H1 (cell line): ENCODE measurements around the gene MX1. TPM values are rescaled to one million over a fixed set of nuclear protein-coding genes. Genes with fewer than 3 reads are reported as not detected.

Experiments
- CTCF ChIA-PET: fragments of 300-600 bp; sonication (Branson Sonifier 250); formaldehyde crosslinking; loops from one replicate; lab custom pipeline; 2021; ENCODE audit not compliant: partially characterized antibody; lab: Charles Lee
- POLR2A ChIA-PET: fragments of 300-600 bp; sonication (Branson Sonifier 250); formaldehyde crosslinking; loops from one replicate; lab custom pipeline; 2021; ENCODE audit warnings: inconsistent platforms; ENCODE audit not compliant: partially characterized antibody; lab: Charles Lee
- DNase-seq, 2 experiments: peaks; one replicate each; pipeline versions ENCODE4 v3.0.0 to v3.0.0-alpha.2; 2010 to 2022; ENCODE audit warnings: low spot score in 2 of 2, low read depth in 1 of 2, mixed read lengths in 1 of 2
- FAIRE-seq: peaks from 2 replicates; lab custom pipeline; 2011; peaks lifted over from hg19 to GRCh38; lab: Jason Lieb, UNC
- H2AFZ ChIP-seq: 2 replicates; pipeline ENCODE4 v1.8.1; 2012; ENCODE audit warnings: low read length, inconsistent platforms
- H2AK5ac ChIP-seq: 2 replicates; pipeline ENCODE4 v1.6.1; 2013; ENCODE audit warnings: low read depth, low read length
- H2BK120ac ChIP-seq: replicated peaks from 2 replicates; pipeline ENCODE3; 2013; ENCODE audit warnings: low read depth, low read length, inconsistent platforms
- H2BK12ac ChIP-seq: 2 replicates; pipeline ENCODE4 v1.6.1; 2013; ENCODE audit warnings: low read depth, low read length
- H2BK15ac ChIP-seq: 2 replicates; pipeline ENCODE4 v1.6.1; 2013; ENCODE audit warnings: low read length
- H2BK20ac ChIP-seq: 2 replicates; pipeline ENCODE4 v1.6.1; 2013; ENCODE audit warnings: low read length
- H2BK5ac ChIP-seq: 2 replicates; pipeline ENCODE4 v1.6.1; 2013; ENCODE audit warnings: low read depth, low read length
- H3K14ac ChIP-seq: 2 replicates; pipeline ENCODE4 v1.6.1; 2013; ENCODE audit warnings: inconsistent platforms; ENCODE audit not compliant: insufficient read length
- H3K18ac ChIP-seq: 2 replicates; pipeline ENCODE4 v1.6.1; 2013; ENCODE audit warnings: low read length; ENCODE audit errors: extremely low read depth
- H3K23ac ChIP-seq: 2 replicates; pipeline ENCODE4 v1.6.1; 2013; ENCODE audit warnings: inconsistent platforms; ENCODE audit not compliant: insufficient read length
- H3K23me2 ChIP-seq: 2 replicates; pipeline ENCODE4 v1.6.1; 2013; ENCODE audit warnings: low read depth, low read length
- H3K27ac ChIP-seq: 2 replicates; pipeline ENCODE4 v1.6.1; 2011; ENCODE audit warnings: low read depth, low read length, inconsistent platforms
- H3K27me3 ChIP-seq, 4 experiments: replicated peaks in 1 of 4; 1 replicate in 1 of 4; 2 replicates in 3 of 4; pipeline versions ENCODE4 v1.6.1 to v1.8.1; 2011 to 2013; ENCODE audit warnings: low read length in 3 of 4, mild to moderate bottlenecking in 3 of 4, inconsistent platforms in 2 of 4, mixed read lengths in 2 of 4, moderate library complexity in 1 of 4; ENCODE audit not compliant: control insufficient read depth in 3 of 4, insufficient read depth in 3 of 4; ENCODE audit errors: extremely low read depth in 1 of 4
- H3K36me3 ChIP-seq, 4 experiments: 2 replicates each; pipeline versions ENCODE4 v1.6.1 to v1.8.1; 2011 to 2013; ENCODE audit warnings: mild to moderate bottlenecking in 4 of 4, low read length in 3 of 4, moderate library complexity in 2 of 4, control low read depth in 1 of 4, inconsistent platforms in 1 of 4; ENCODE audit not compliant: insufficient read depth in 4 of 4, control insufficient read depth in 2 of 4
- H3K4ac ChIP-seq: replicated peaks from 2 replicates; pipeline ENCODE3; 2013; ENCODE audit warnings: low read length, low read depth, mixed read lengths, inconsistent platforms; ENCODE audit not compliant: insufficient read length
- H3K4me1 ChIP-seq, 4 experiments: replicated peaks in 1 of 4; 1 replicate in 1 of 4; 2 replicates in 3 of 4; pipeline versions ENCODE4 v1.6.1 to v1.8.1; 2011 to 2013; ENCODE audit warnings: low read length in 3 of 4, inconsistent platforms in 2 of 4, mixed read lengths in 1 of 4; ENCODE audit not compliant: insufficient read depth in 4 of 4, control insufficient read depth in 3 of 4
- H3K4me2 ChIP-seq, 2 experiments: 2 replicates each; pipeline versions ENCODE4 v1.6.1 to v1.8.1; 2011 to 2013; ENCODE audit warnings: low read depth in 2 of 2, low read length in 2 of 2, control low read depth in 1 of 2, inconsistent platforms in 1 of 2, mild to moderate bottlenecking in 1 of 2; ENCODE audit not compliant: insufficient read depth in 1 of 2
- H3K4me3 ChIP-seq, 4 experiments: fragments of 200-600, 300-600 bp in 1 of 4; sonication (generic), shearing (Covaris generic), sonication (Bioruptor Twin) in 1 of 4; 2 replicates each; pipeline versions ENCODE4 v1.5.1 to v1.8.1; 2011 to 2016; ENCODE audit warnings: low read length in 4 of 4, low read depth in 3 of 4, control low read depth in 2 of 4, inconsistent platforms in 2 of 4, mild to moderate bottlenecking in 2 of 4, mixed read lengths in 1 of 4, moderate library complexity in 1 of 4; ENCODE audit not compliant: insufficient read depth in 2 of 4; ENCODE audit errors: extremely low read depth in 1 of 4
- H3K56ac ChIP-seq: replicated peaks from 2 replicates; pipeline ENCODE3; 2013; ENCODE audit warnings: low read depth, mild to moderate bottlenecking, mixed read lengths, low read length, inconsistent platforms; ENCODE audit not compliant: insufficient read length
- H3K79me1 ChIP-seq: 2 replicates; pipeline ENCODE4 v1.6.1; 2013; ENCODE audit warnings: low read depth, low read length, control low read depth
- H3K79me2 ChIP-seq, 2 experiments: 2 replicates each; pipeline versions ENCODE4 v1.6.1 to v1.8.1; 2012 to 2013; ENCODE audit warnings: low read length in 2 of 2, mild to moderate bottlenecking in 2 of 2, inconsistent platforms in 1 of 2; ENCODE audit not compliant: insufficient read depth in 2 of 2, control insufficient read depth in 1 of 2
- H3K9ac ChIP-seq, 4 experiments: replicated peaks in 1 of 4; 1 replicate in 1 of 4; 2 replicates in 3 of 4; pipeline versions ENCODE4 v1.6.1 to v1.8.1; 2011 to 2013; ENCODE audit warnings: low read depth in 3 of 4, low read length in 3 of 4, control low read depth in 2 of 4, mild to moderate bottlenecking in 2 of 4, moderate library complexity in 2 of 4, inconsistent platforms in 1 of 4; ENCODE audit errors: extremely low read depth in 1 of 4
- H3K9me3 ChIP-seq, 2 experiments: 2 replicates each; pipeline versions ENCODE4 v1.6.1 to v1.8.1; 2012 to 2013; ENCODE audit warnings: mild to moderate bottlenecking in 2 of 2, moderate library complexity in 2 of 2, control low read depth in 1 of 2, inconsistent platforms in 1 of 2, low read depth in 1 of 2, low read length in 1 of 2, mixed read lengths in 1 of 2; ENCODE audit not compliant: insufficient read depth in 2 of 2
- H4K20me1 ChIP-seq, 2 experiments: replicated peaks in 1 of 2; 2 replicates each; pipeline versions ENCODE3 to v1.8.1; 2011 to 2013; ENCODE audit warnings: inconsistent platforms in 2 of 2, low read length in 2 of 2, mild to moderate bottlenecking in 1 of 2; ENCODE audit not compliant: insufficient read depth in 2 of 2, control insufficient read depth in 1 of 2
- H4K5ac ChIP-seq: 2 replicates; pipeline ENCODE4 v1.6.1; 2013; ENCODE audit warnings: low read length, low read depth, mixed read lengths, inconsistent platforms; ENCODE audit not compliant: insufficient read length
- H4K8ac ChIP-seq: 2 replicates; pipeline ENCODE4 v1.8.0; 2013; ENCODE audit warnings: mild to moderate bottlenecking, moderate library complexity, low read length, inconsistent platforms; ENCODE audit not compliant: insufficient read depth; ENCODE audit errors: extremely low read depth
- H4K91ac ChIP-seq: replicated peaks from 2 replicates; pipeline ENCODE3; 2013; ENCODE audit warnings: low read length, mixed read lengths, inconsistent platforms; ENCODE audit not compliant: insufficient read length
- ATF2 ChIP-seq: IDR thresholded peaks from 2 replicates; pipeline ENCODE4 v1.6.1; 2012; ENCODE audit warnings: low read length, inconsistent platforms
- CEBPB ChIP-seq: IDR thresholded peaks from 2 replicates; pipeline ENCODE4 v1.6.1; 2012; ENCODE audit warnings: low read depth, low read length
- GABPA ChIP-seq: IDR thresholded peaks from 2 replicates; pipeline ENCODE4 v1.6.1; 2011; ENCODE audit warnings: mild to moderate bottlenecking, low read length, moderate library complexity, borderline replicate concordance; ENCODE audit not compliant: insufficient read depth
- GTF2F1 ChIP-seq: IDR thresholded peaks from 2 replicates; pipeline ENCODE4 v1.6.1; 2012; ENCODE audit warnings: low read depth, low read length, improper control_type of control experiment, borderline replicate concordance
- KDM4A ChIP-seq: IDR thresholded peaks from one replicate; pipeline ENCODE4 v1.7.1; 2012; ENCODE audit warnings: low read depth, mild to moderate bottlenecking, moderate library complexity, low read length, inconsistent platforms; ENCODE audit not compliant: severe bottlenecking
- KDM5A ChIP-seq: fragments of 200-600 bp; IDR thresholded peaks from 2 replicates; pipeline ENCODE4 v1.7.1; 2012; ENCODE audit warnings: mild to moderate bottlenecking, low read length, inconsistent platforms, mixed read lengths
- POU5F1 ChIP-seq: IDR thresholded peaks from 2 replicates; pipeline ENCODE4 v1.6.1; 2011; ENCODE audit warnings: low read depth, mild to moderate bottlenecking, low read length, moderate library complexity
- SIN3A ChIP-seq, 2 experiments: IDR thresholded peaks in 1 of 2; conservative IDR thresholded peaks in 1 of 2; 2 replicates each; pipeline ENCODE4 v1.6.1; 2011 to 2012; ENCODE audit warnings: low read length in 2 of 2, improper control_type of control experiment in 1 of 2, low read depth in 1 of 2, mild to moderate bottlenecking in 1 of 2
- SIRT6 ChIP-seq: IDR thresholded peaks from one replicate; pipeline ENCODE4 v1.7.1; 2012; ENCODE audit warnings: low read length, inconsistent platforms
- SP4 ChIP-seq: IDR thresholded peaks from 2 replicates; pipeline ENCODE4 v1.6.1; 2012; ENCODE audit warnings: low read length, inconsistent platforms
- ZNF274 ChIP-seq: IDR thresholded peaks from 2 replicates; pipeline ENCODE4 v1.7.0; 2012; ENCODE audit warnings: low read length, borderline replicate concordance; ENCODE audit errors: extremely low read depth
- WGBS, 2 experiments: shearing (Covaris generic) in 1 of 2; methylation state at CpG; one replicate each; pipeline versions ENCODE4 v1.1.6 to v1.1.7; 2013 to 2015; ENCODE audit warnings: low lambda C conversion rate in 2 of 2, mixed read lengths in 2 of 2, inconsistent platforms in 1 of 2, low coverage in 1 of 2, missing lambda C conversion rate in 1 of 2; ENCODE audit not compliant: insufficient replicate concordance in 2 of 2, insufficient coverage in 1 of 2, insufficient read length in 1 of 2; ENCODE audit errors: extremely low coverage in 1 of 2, missing lambda C conversion rate in 1 of 2; 5-methylcytosine and 5-hydroxymethylcytosine counted together
- polyA plus RNA-seq, 7 experiments: library from polyadenylated mRNA; depleted of rRNA in 3 of 7; stranded (reverse) in 5 of 7; unstranded in 2 of 7; fragments of >200 nt in 5 of 7; fragments of 200-250 nt in 2 of 7; gene quantifications; 1 replicate in 5 of 7; 2 replicates in 1 of 7; 4 replicates in 1 of 7; pipeline versions ENCODE4 v1.2.1 to v1.2.3, GENCODE V29; 2011 to 2013; ENCODE audit warnings: missing spikeins in 2 of 7, mixed read lengths in 2 of 7
- total RNA-seq: library from RNA; stranded (reverse); fragmentation: NEBNext Ultra II Directional; extraction: Animal tissue kit (Norgen Biotek cat#: 25700); gene quantifications from 2 replicates; pipeline ENCODE4 v1.2.1, GENCODE V29; 2021

MX1 gene
- total and polyA plus RNA-seq, 2 of the 8 experiments (the other 6 are each of a cell fraction or from before 2014, with no cell fraction given) = 3.8 to 5.7 TPM

GRCh38 chr21:41425588-41425953, 468 bp upstream of the MX1 start:
- Histone ChIP-seq H4K20me1 (no peaks in the 10 kb centered on the region), H2AFZ (peak overlapping the region; percentile 97), H3K36me3 (no peaks in the 10 kb centered on the region), H3K56ac (no peak overlapping the region), H3K9me3 (no peaks in the 10 kb centered on the region), H4K8ac (peak overlapping the region; percentile 80; the same call in 1 of the 2 replicates), H3K4me1 (peaks cover 0 to 5% (median 2%) of the 10 kb centered on the region in 4 experiments; a peak in 3 of 7 replicates), H3K23me2 (peaks cover 7% of the 10 kb centered on the region; the same call in 1 of the 2 replicates), H3K14ac (no peak overlapping the region), H3K79me1 (no peaks in the 10 kb centered on the region), H4K5ac (no peak overlapping the region), H2BK20ac (0 out of 2 replicates have a peak overlapping the region, but pooled peaks have one; percentile 3), H3K79me2 (no peaks in the 10 kb centered on the region), H3K23ac (no peak overlapping the region), H3K18ac (peak overlapping the region; percentile 78), H3K27ac (no peak overlapping the region), H3K4me2 (peak overlapping the region; percentile 60 to 89), H2BK15ac (0 out of 2 replicates have a peak overlapping the region, but pooled peaks have one; percentile 61), H3K4me3 (peak overlapping the region; percentile 24 to 66 (median 58)), H2BK120ac (no peak overlapping the region), H4K91ac (peak overlapping the region; percentile 36), H2BK12ac (peak overlapping the region; percentile 33; the same call in 1 of the 2 replicates), H2AK5ac (no peak overlapping the region), H3K27me3 (peaks cover 5 to 33% (median 24%) of the 10 kb centered on the region in 4 experiments), H3K4ac (no peak overlapping the region), H2BK5ac (no peak overlapping the region), H3K9ac (no peak overlapping the region; a peak in 1 of 7 replicates)
- CTCF ChIA-PET = interaction anchor here (4.4 kb wide), 1 partner anchor 14 kb away, joined by 20 read pairs; no protein-coding TSS in a partner anchor
- POLR2A ChIA-PET = interaction anchor here (1.1 kb wide), 1 partner anchor 33 kb away, joined by 3 read pairs; no protein-coding TSS in a partner anchor
- DNase-seq (peak in 1 of 2 experiments; percentile 37), FAIRE-seq (no peak)
- no peak for TF ChIP-seq GTF2F1
- TF ChIP-seq KDM5A = no peak
- TF ChIP-seq KDM4A = no peak
- no peak for TF ChIP-seq SIN3A (conservative IDR thresholded peaks at IDR 0.05 in 1 of 2, IDR thresholded peaks at IDR 0.05 in 1 of 2; ENCODE audit: low read depth in 1 of 2, low read length in 2 of 2)
- TF ChIP-seq ZNF274 = no peak
- no peak for TF ChIP-seq ATF2
- no peak for TF ChIP-seq POU5F1
- TF ChIP-seq CEBPB = no peak
- TF ChIP-seq GABPA = no peak
- TF ChIP-seq SIRT6 = no peak
- no peak for TF ChIP-seq SP4
- WGBS, 2 experiments = 49% methylated on average over 7 of the region's 7 CpGs; no CpG with 5 or more reads in 1 of the 2 experiments
